ENCODE results near the gene C19orf47.

C19orf47 gene

GRCh38 chr19:40356681-40357595, 8.7 kb upstream of the C19orf47 start:
- no peak overlapping the region for H3K27ac ChIP-seq
- no peak for TF ChIP-seq ZFX (IDR thresholded peaks at IDR 0.05; ENCODE audit: borderline replicate concordance)
- no peak for TF ChIP-seq CTCF (IDR thresholded peaks at IDR 0.05)

DNA sequence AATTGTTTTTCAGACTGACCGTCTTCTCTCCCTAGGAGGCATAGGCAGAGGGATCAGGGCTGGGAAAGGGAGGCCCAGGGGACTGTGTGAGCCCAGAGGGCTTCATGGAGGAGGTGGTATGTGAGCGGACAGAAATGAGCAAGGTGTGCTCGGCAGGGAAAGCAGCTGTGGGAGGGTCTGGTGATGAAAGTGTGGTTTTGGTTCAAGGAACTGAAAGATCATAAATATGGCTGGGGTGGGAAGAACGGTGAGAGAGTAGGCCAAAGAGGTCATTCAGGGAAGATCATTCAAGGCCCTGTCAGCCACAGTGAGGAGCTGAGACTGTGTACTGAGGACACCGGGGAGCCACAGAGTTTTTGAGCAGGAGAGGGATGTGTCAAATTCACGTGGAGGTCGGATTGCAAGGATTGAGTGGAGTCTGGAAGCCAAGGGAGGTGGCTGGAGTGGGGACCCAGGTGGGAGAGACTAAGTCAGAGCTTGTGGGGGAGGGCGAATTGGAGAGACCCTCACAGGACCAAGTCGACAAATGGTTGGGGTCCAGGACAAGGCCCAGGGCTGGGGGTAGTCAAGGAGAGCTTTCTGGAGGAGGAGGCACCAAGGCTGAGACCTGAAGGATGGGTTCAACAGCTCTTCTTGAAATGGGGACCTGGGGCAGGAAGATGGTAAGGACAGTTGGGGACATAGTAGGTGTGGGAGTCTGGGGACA, 7.9 kb upstream of the C19orf47 start:
- TF ChIP-seq ZFX (IDR thresholded peaks at IDR 0.05; ENCODE audit: borderline replicate concordance) (no peak), CTCF (IDR thresholded peaks at IDR 0.05) (no peak)
- no peak overlapping the region for H3K27ac ChIP-seq

DNA sequence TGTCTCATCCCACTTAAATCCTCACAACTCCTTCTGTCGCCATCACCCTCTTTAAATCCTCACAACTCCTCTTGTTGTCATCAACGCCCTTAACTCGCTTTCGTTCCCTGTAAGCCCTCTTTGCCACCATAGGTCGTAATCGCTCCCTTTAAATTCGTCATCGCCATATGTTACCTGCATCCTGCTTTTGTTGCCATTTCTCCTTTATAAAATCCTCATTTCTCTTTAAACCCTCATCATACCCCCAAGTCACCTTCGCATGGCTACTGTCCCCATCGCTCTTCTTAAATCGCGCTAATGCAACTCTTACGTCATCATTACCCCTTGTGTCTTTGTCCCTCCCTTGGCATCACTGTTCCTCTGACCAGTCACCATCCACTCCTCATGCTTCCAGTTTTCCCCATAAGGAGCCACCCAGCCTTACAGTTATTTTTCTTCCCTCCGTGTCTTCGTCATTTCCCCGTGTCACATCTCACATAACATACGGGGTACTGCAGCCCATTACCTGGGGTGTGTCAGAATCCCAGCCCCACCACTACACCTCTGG, 837 bp upstream of the C19orf47 start:
- TF ChIP-seq ZFX (IDR thresholded peaks at IDR 0.05; ENCODE audit: borderline replicate concordance) (no peak), CTCF (IDR thresholded peaks at IDR 0.05) (no peak)
- peak overlapping the region; percentile 70; the same call in 1 of the 2 replicates for H3K27ac ChIP-seq

- TF ChIP-seq CTCF (IDR thresholded peaks at IDR 0.05): no peak
- no peak for TF ChIP-seq ZFX (IDR thresholded peaks at IDR 0.05; ENCODE audit: borderline replicate concordance)
These were observed 3.8 kb downstream of the C19orf47 start for GRCh38 chr19:40344422-40344821.

DNA sequence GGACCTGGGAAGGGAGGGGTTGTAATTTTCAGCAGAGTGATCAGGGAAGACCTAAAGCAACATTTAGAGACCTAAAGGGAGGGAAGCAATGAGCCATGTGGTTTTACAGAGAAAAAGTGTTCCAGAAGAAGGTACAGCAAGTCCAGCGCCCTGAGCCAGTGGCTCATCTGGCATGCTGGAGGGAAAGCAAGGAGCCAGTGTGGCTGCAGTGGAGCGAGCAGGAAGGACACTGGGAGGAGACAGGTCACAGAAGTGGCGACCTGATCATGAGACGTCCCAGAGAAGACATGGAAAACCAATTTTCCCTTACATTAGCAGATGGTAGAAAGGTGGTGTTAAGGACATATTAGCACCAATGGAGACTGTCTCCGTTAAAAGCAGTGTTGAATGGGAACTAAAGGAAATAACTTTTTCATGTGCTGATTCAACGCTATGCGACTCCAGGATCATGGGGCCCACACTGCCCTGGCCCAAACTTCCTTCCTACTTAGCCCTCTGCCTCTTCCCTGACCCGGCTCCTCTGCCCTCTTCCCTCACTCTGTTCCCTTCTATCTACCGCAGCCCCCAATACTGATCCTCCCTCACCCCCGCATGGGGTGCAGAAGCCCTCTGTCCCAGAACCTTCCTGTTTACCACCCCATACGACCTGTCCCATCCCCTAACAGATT, 5.4 kb downstream of the C19orf47 start:
- TF ChIP-seq CTCF (IDR thresholded peaks at IDR 0.05) (no peak), ZFX (IDR thresholded peaks at IDR 0.05; ENCODE audit: borderline replicate concordance) (no peak)
- H3K27ac ChIP-seq: no peak overlapping the region

More at GRCh38 chr19:40344422-40344821, 3.8 kb downstream of the C19orf47 start:
- H3K27ac ChIP-seq: no peak overlapping the region

GRCh38 chr19:40341601-40342482, 6.4 kb downstream of the C19orf47 start:
- no peak for TF ChIP-seq CTCF (IDR thresholded peaks at IDR 0.05)
- TF ChIP-seq ZFX (IDR thresholded peaks at IDR 0.05; ENCODE audit: borderline replicate concordance): no peak
- no peak overlapping the region for H3K27ac ChIP-seq

Measured in 22Rv1 (cell line).